Peyer's patch (tissue), 4 donors: ENCODE data around the gene ZFY. TPM values are rescaled to one million over a fixed set of nuclear protein-coding genes. Genes with fewer than 3 reads are reported as not detected.

Experiments
- small RNA-seq, 2 donors: library from RNA; depleted of rRNA; stranded (forward); fragments of <200 nt; gene quantifications; one replicate each; pipeline ENCODE3, GENCODE V24; 2016
- total RNA-seq, 4 donors: library from RNA; depleted of rRNA; stranded (reverse); fragments of >200 nt; gene quantifications; one replicate each; pipeline ENCODE4 v1.1.0, GENCODE V29; 2016

The ZFY gene
- total RNA-seq, 4 donors from 2014 or later = 15.8 to 16.0 TPM; not detected in 2

Small RNA genes lying within 50 kb of the gene (small RNA-seq; reads per million reads assigned to genes)
- gene EEF1A1P41 = 0 reads per million in 2 donors

Other genes starting within 250 kb of the ZFY start
- gene SRY, start 147.7 kb upstream of the ZFY start, total RNA-seq = not detected
- gene RPS4Y1, start 93.8 kb upstream of the ZFY start, total RNA-seq = 100 to 1,000 TPM in 1 of 4 donors, 10 to 100 TPM in 1, not detected in 2; 95.1 to 117 TPM